K562 (cell line): ENCODE measurements around the gene CRADD. TPM values are rescaled to one million over a fixed set of nuclear protein-coding genes. Genes with fewer than 3 reads are reported as not detected.
A peak's percentile ranks its signal among the peaks of the same experiment; 100 is the strongest.
"Not testable (repeated sequence)": the region's sequence is repeated elsewhere in the genome, so short reads cannot be mapped to it uniquely, and the experiment has no call there.

Experiments
- ATAC-seq: fragments of 200-7000 bp; cut with Tn5 transposase; 3 replicates; pipeline ENCODE4 v1.9.1; 2020; ENCODE audit warnings: moderate library complexity
- BruUV-seq: library from RNA; stranded (reverse); fragments of 400-500 nt; replicated peaks from 2 replicates; lab custom pipeline; 2021; lab: Mats Ljungman, UMichigan
- CTCF ChIA-PET: fragments of 300-600 bp; formaldehyde crosslinking; extraction: SDS; loops from one replicate; lab custom pipeline; 2021; ENCODE audit warnings: low intra/inter-chr PET ratio; lab: Yijun Ruan, JAX
- POLR2A ChIA-PET: fragments of 300-600, 350-650 bp; sonication (Branson Sonifier 250); formaldehyde crosslinking; extraction: SDS; loops from one replicate; lab custom pipeline; 2021; ENCODE audit warnings: antibody characterized with exemption, inconsistent platforms; lab: Yijun Ruan, JAX
- DNase-seq, 4 experiments: peaks; one replicate each; pipeline versions ENCODE4 v3.0.0 to v3.0.0-alpha.2; 2011 to 2018; ENCODE audit warnings: low spot score in 3 of 4, mixed read lengths in 3 of 4; ENCODE audit errors: extremely low read depth in 1 of 4
- FAIRE-seq: peaks from 2 replicates; lab custom pipeline; 2011; peaks lifted over from hg19 to GRCh38; lab: Jason Lieb, UNC
- H2AFZ ChIP-seq: 2 replicates; pipeline ENCODE4 v1.6.0; 2011; ENCODE audit warnings: low read depth, low read length, control low read depth, inconsistent platforms
- H3K27ac ChIP-seq: fragments of 200-600 bp; 3 replicates; pipeline ENCODE4 v1.8.0; 2011; ENCODE audit warnings: low read depth, mild to moderate bottlenecking, control low read depth, inconsistent platforms, low read length, moderate library complexity, mixed read lengths; ENCODE audit errors: extremely low read depth
- H3K27me3 ChIP-seq, 2 experiments: fragments of 300-600 bp in 1 of 2; 2 replicates in 1 of 2; 3 replicates in 1 of 2; pipeline versions ENCODE4 v1.6.0 to v1.8.0; 2011; ENCODE audit warnings: inconsistent platforms in 2 of 2, low read length in 2 of 2, mild to moderate bottlenecking in 1 of 2, mixed read lengths in 1 of 2, moderate library complexity in 1 of 2; ENCODE audit not compliant: control insufficient read depth in 2 of 2, insufficient read depth in 2 of 2
- H3K36me3 ChIP-seq: fragments of 300-600 bp; 3 replicates; pipeline ENCODE4 v1.8.0; 2011; ENCODE audit warnings: mild to moderate bottlenecking, low read length, inconsistent platforms; ENCODE audit not compliant: control insufficient read depth, insufficient read depth
- H3K4me1 ChIP-seq, 2 experiments: fragments of 200-600 bp in 1 of 2; replicated peaks in 1 of 2; 2 replicates in 1 of 2; 3 replicates in 1 of 2; pipeline versions ENCODE4 v1.5.1 to v1.8.0; 2011; ENCODE audit warnings: inconsistent platforms in 2 of 2, low read length in 2 of 2, mild to moderate bottlenecking in 1 of 2, mixed read lengths in 1 of 2, moderate library complexity in 1 of 2; ENCODE audit not compliant: control insufficient read depth in 2 of 2, insufficient read depth in 2 of 2
- H3K4me2 ChIP-seq: 2 replicates; pipeline ENCODE4 v1.6.1; 2011; ENCODE audit warnings: low read length, control low read depth, inconsistent platforms, mixed read lengths; ENCODE audit not compliant: insufficient read depth
- H3K4me3 ChIP-seq: fragments of 200-600 bp; sonication (generic), shearing (Covaris generic); 2 replicates; pipeline ENCODE4 v1.5.1; 2016; ENCODE audit warnings: control low read depth, inconsistent platforms
- H3K79me2 ChIP-seq: fragments of 200-600 bp; 3 replicates; pipeline ENCODE4 v1.8.0; 2011; ENCODE audit warnings: low read length, inconsistent platforms; ENCODE audit not compliant: control insufficient read depth, insufficient read depth
- H3K9ac ChIP-seq, 2 experiments: 2 replicates each; pipeline versions ENCODE4 v1.6.0 to v1.6.1; 2011; ENCODE audit warnings: low read depth in 2 of 2, low read length in 2 of 2, control low read depth in 1 of 2, inconsistent platforms in 1 of 2, mild to moderate bottlenecking in 1 of 2, mixed read lengths in 1 of 2; ENCODE audit not compliant: insufficient read depth in 1 of 2
- H3K9me1 ChIP-seq: one replicate; pipeline ENCODE4 v1.6.0; 2011; ENCODE audit warnings: inconsistent platforms, mild to moderate bottlenecking, low read length, moderate library complexity; ENCODE audit not compliant: control insufficient read depth, insufficient read depth
- H3K9me3 ChIP-seq: replicated peaks from 2 replicates; pipeline ENCODE4 v1.5.1; 2011; ENCODE audit warnings: low read depth, low read length, inconsistent platforms; ENCODE audit not compliant: control insufficient read depth, insufficient read depth
- H4K20me1 ChIP-seq: replicated peaks from 2 replicates; pipeline ENCODE4 v1.6.1; 2011; ENCODE audit warnings: low read length, inconsistent platforms, mixed read lengths; ENCODE audit not compliant: control insufficient read depth, insufficient read depth
- NFIC ChIP-seq: fragments of 450-650 bp; IDR thresholded peaks from 2 replicates; pipeline ENCODE4 v1.6.1; 2017; ENCODE audit warnings: mild to moderate bottlenecking, inconsistent platforms
- NR2C1 ChIP-seq, 2 experiments: fragments of 450-650 bp; IDR thresholded peaks; 2 replicates each; pipeline ENCODE4 v1.6.1; 2017; ENCODE audit warnings: mild to moderate bottlenecking in 2 of 2, antibody characterized with exemption in 1 of 2, inconsistent platforms in 1 of 2, missing compliant biosample characterization in 1 of 2, missing genetic modification characterization in 1 of 2
- PTTG1 ChIP-seq: fragments of 450-650 bp; IDR thresholded peaks from 2 replicates; pipeline ENCODE4 v1.6.1; 2016; ENCODE audit warnings: low read depth, mild to moderate bottlenecking, missing genetic modification characterization, missing compliant biosample characterization
- ZFP36 ChIP-seq: fragments of 150-350 bp; IDR thresholded peaks from 2 replicates; pipeline ENCODE4 v1.6.1; 2018; ENCODE audit warnings: low read length, low read depth; ENCODE audit not compliant: partially characterized antibody
- ZNF354B ChIP-seq: fragments of 250-450 bp; sonication (Bioruptor Pico); IDR thresholded peaks from 2 replicates; pipeline ENCODE4 v1.4.0; 2020
- ZNF431 ChIP-seq: sonication (generic); formaldehyde crosslinking; IDR thresholded peaks from 2 replicates; pipeline ENCODE4 v1.8.0; 2022; ENCODE audit warnings: mild to moderate bottlenecking, missing genetic modification reagents
- in situ Hi-C: fragments of 300-500 bp; cut with MboI; formaldehyde crosslinking; loops from 4 replicates; pipeline ENCODE4 v1.15.0; 2018; ENCODE audit warnings: inconsistent platforms, mixed read lengths
- intact Hi-C: fragments of 100-400 bp; cut with micrococcal nuclease; formaldehyde crosslinking; loops from 2 replicates; pipeline ENCODE4 v1.14.2; 2022
- polyA plus RNA-seq, 8 experiments: library from polyadenylated mRNA; depleted of rRNA in 4 of 8; stranded (reverse) in 5 of 8; unstranded in 3 of 8; fragments of >200 nt; fragmentation: Nextera tagmentation in 2 of 8; fragmentation: Illumina TruSeq in 1 of 8; extraction: Ambion mirVana in 2 of 8; extraction: Trizol in 1 of 8; gene quantifications; 2 replicates each; pipeline versions ENCODE4 v1.2.1 to v1.2.3, GENCODE V29; 2011 to 2014; ENCODE audit warnings: inconsistent platforms in 1 of 8, missing spikeins in 1 of 8
- total RNA-seq, 7 experiments: library from RNA; depleted of rRNA in 6 of 7; stranded (reverse); fragments of >200 nt in 6 of 7; fragmentation: Illumina TruSeq in 2 of 7; extraction: Trizol in 2 of 7; gene quantifications; 2 replicates each; pipeline versions ENCODE4 v1.2.1 to v1.2.3, GENCODE V29; 2011 to 2021; ENCODE audit warnings: low replicate concordance in 1 of 7
- TF ChIP-seq, protein P1 (sequence below), 2 experiments: fragments of 150-350 bp in 1 of 2; IDR thresholded peaks; 2 replicates each; pipeline ENCODE4 v1.6.1; 2012 to 2016; ENCODE audit warnings: low read depth in 2 of 2, low read length in 2 of 2, mild to moderate bottlenecking in 1 of 2, moderate library complexity in 1 of 2

CRADD gene
- total and polyA plus RNA-seq, 9 of the 15 experiments (the other 6 are each of a cell fraction or from before 2014, with no cell fraction given), result 20.5 to 41.1 (median 25.9) TPM

DNA sequence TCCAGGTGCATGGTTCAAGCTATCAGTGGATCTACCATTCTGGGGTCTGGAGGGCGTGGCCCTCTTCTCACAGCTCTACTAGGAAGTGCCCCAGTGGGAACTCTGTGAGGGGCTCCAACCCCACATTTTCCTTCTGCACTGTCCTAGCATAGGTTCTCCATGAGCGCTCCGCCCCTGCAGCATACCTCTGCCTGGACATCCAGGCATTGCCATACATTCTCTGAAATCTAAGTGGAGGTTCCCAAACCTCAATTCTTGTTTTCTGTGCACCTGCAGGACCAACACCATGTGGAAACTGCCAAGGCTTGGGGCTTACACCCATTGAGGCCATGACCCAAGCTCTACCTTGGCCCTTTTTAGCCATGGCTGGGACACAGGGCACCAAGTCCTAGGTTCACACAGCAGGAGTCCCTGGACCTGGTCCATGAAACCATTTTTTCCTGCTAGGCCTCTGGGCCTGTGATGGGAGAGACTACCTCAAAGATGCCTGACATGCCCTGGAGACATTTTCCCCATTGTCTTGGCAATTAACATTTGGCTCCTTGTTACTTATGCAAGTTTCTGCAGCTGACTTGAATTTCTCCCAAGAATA is 76.8 kb downstream of the CRADD start (continued):
- TF ChIP-seq, protein P1, sequence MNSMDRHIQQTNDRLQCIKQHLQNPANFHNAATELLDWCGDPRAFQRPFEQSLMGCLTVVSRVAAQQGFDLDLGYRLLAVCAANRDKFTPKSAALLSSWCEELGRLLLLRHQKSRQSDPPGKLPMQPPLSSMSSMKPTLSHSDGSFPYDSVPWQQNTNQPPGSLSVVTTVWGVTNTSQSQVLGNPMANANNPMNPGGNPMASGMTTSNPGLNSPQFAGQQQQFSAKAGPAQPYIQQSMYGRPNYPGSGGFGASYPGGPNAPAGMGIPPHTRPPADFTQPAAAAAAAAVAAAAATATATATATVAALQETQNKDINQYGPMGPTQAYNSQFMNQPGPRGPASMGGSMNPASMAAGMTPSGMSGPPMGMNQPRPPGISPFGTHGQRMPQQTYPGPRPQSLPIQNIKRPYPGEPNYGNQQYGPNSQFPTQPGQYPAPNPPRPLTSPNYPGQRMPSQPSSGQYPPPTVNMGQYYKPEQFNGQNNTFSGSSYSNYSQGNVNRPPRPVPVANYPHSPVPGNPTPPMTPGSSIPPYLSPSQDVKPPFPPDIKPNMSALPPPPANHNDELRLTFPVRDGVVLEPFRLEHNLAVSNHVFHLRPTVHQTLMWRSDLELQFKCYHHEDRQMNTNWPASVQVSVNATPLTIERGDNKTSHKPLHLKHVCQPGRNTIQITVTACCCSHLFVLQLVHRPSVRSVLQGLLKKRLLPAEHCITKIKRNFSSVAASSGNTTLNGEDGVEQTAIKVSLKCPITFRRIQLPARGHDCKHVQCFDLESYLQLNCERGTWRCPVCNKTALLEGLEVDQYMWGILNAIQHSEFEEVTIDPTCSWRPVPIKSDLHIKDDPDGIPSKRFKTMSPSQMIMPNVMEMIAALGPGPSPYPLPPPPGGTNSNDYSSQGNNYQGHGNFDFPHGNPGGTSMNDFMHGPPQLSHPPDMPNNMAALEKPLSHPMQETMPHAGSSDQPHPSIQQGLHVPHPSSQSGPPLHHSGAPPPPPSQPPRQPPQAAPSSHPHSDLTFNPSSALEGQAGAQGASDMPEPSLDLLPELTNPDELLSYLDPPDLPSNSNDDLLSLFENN (IDR thresholded peaks at IDR 0.05; ENCODE audit: low read depth in 2 of 2, low read length in 2 of 2), result no peak
- TF ChIP-seq PTTG1 (tag) (no peak), NFIC (peak; percentile 58; the same call in 1 of the 2 replicates), NR2C1 (IDR thresholded peaks at IDR 0.05) (no peak), NR2C1 (tag; IDR thresholded peaks at IDR 0.05) (no peak), ZNF354B (CRISPR knock-in tag) (no peak)

DNA sequence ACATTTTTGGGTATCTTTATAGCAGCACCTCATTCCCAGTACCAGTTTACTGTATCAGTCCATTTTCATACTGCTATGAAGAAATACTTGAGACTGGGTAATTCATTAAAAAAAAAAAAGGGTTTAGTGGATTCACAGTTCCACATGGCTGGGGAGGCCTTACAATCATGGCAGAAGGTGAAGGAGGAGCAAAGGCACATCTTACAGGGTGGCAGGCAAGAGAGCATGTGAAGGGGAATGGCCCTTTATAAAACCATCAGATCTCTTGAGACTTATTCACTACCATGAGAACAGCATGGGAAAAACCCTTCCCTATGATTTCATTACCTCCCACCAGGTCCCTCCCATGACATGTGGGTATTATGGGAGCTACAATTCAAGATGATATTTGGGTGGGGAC is 77.7 kb downstream of the CRADD start:
- peak; percentile 98 for TF ChIP-seq ZNF431 (CRISPR knock-in tag)
- TF ChIP-seq ZFP36, result peak; percentile 43
- DNase-seq, ATAC-seq, H4K20me1 ChIP-seq, H3K27me3 ChIP-seq, H3K4me2 ChIP-seq, H3K9me1 ChIP-seq, H3K9ac ChIP-seq, BruUV-seq, H3K27ac ChIP-seq, H3K36me3 ChIP-seq, H2AFZ ChIP-seq, CTCF ChIA-PET, FAIRE-seq, H3K4me3 ChIP-seq: not testable (repeated sequence)
- peaks cover 15% of the 10 kb centered on the region for H3K9me3 ChIP-seq
- H3K4me1 ChIP-seq, result peaks cover 12 to 39% of the 10 kb centered on the region in 2 experiments
- in situ Hi-C loops (loop anchor here (5.0 kb wide), 1 partner anchor 347 kb away; no protein-coding TSS in a partner anchor), intact Hi-C loops (loop anchor here (5.0 kb wide), 1 partner anchor 78 kb away; the partner anchor contains the start of gene CRADD)
- peaks cover 12% of the 10 kb centered on the region; the same call in 2 of the 3 replicates for H3K79me2 ChIP-seq
- POLR2A ChIA-PET, result interaction anchor here (0.9 kb wide), 1 partner anchor 182 kb away, joined by 3 read pairs; no protein-coding TSS in a partner anchor
